GM23338 (cell line): ENCODE measurements around the gene ATP10D. TPM values are rescaled to one million over a fixed set of nuclear protein-coding genes. Genes with fewer than 3 reads are reported as not detected.

Experiments used
- ATAC-seq: fragments of 200-7000 bp; cut with Tn5 transposase; 3 replicates; pipeline ENCODE4 v1.9.1; 2020
- DNase-seq: peaks from one replicate; pipeline ENCODE4 v3.0.0-alpha.2; 2015; ENCODE audit warnings: low spot score
- H2AFZ ChIP-seq: fragments of 200-600 bp; sonication (generic); 2 replicates; pipeline ENCODE4 v1.8.0; 2016; ENCODE audit warnings: antibody characterized with exemption, mild to moderate bottlenecking, moderate library complexity
- H3F3A ChIP-seq: fragments of 200-600 bp; sonication (generic); replicated peaks from 2 replicates; pipeline ENCODE4 v1.8.0; 2017; ENCODE audit warnings: antibody characterized with exemption, mixed run types, low read depth
- H3K27ac ChIP-seq: fragments of 200-600 bp; sonication (generic); 2 replicates; pipeline ENCODE4 v1.6.1; 2016; ENCODE audit warnings: low read depth
- H3K27me3 ChIP-seq: fragments of 200-600 bp; sonication (generic); 2 replicates; pipeline ENCODE4 v1.8.0; 2016; ENCODE audit warnings: mild to moderate bottlenecking, mixed run types, moderate library complexity; ENCODE audit not compliant: insufficient read depth
- H3K36me3 ChIP-seq: fragments of 200-600 bp; sonication (generic); 2 replicates; pipeline ENCODE4 v1.8.0; 2016; ENCODE audit warnings: mild to moderate bottlenecking; ENCODE audit not compliant: insufficient read depth
- H3K4me1 ChIP-seq: fragments of 200-600 bp; sonication (generic); 2 replicates; pipeline ENCODE4 v1.8.0; 2016; ENCODE audit warnings: mild to moderate bottlenecking, moderate library complexity; ENCODE audit not compliant: insufficient read depth
- H3K4me2 ChIP-seq: fragments of 200-600 bp; sonication (generic); 2 replicates; pipeline ENCODE4 v1.7.1; 2017; ENCODE audit warnings: mixed run types
- H3K4me3 ChIP-seq: fragments of 200-600 bp; sonication (generic); 2 replicates; pipeline ENCODE4 v1.6.1; 2016; ENCODE audit warnings: mixed run types
- H3K79me2 ChIP-seq: fragments of 200-600 bp; sonication (generic); replicated peaks from 2 replicates; pipeline ENCODE4 v1.8.0; 2017; ENCODE audit warnings: mild to moderate bottlenecking; ENCODE audit not compliant: insufficient read depth
- H3K9me2 ChIP-seq: fragments of 200-600 bp; sonication (generic); 2 replicates; pipeline ENCODE4 v1.8.0; 2017; ENCODE audit not compliant: insufficient read depth
- H4K20me1 ChIP-seq: fragments of 200-600 bp; sonication (generic); replicated peaks from 2 replicates; pipeline ENCODE4 v1.8.0; 2017; ENCODE audit warnings: mild to moderate bottlenecking; ENCODE audit not compliant: insufficient read depth
- H3K27ac Mint-ChIP-seq: 2 replicates; pipeline ENCODE4 v1.8.0; 2020; ENCODE audit warnings: inconsistent platforms, mild to moderate bottlenecking, moderate library complexity, mixed read lengths
- H3K27me3 Mint-ChIP-seq: 3 replicates; pipeline ENCODE4 v1.8.0; 2022; ENCODE audit warnings: low read depth, mild to moderate bottlenecking, moderate library complexity, mixed read lengths, inconsistent platforms; ENCODE audit not compliant: insufficient read depth, poor library complexity
- H3K36me3 Mint-ChIP-seq: 3 replicates; pipeline ENCODE4 v1.8.0; 2021; ENCODE audit warnings: low read depth, mild to moderate bottlenecking, inconsistent platforms, moderate library complexity, mixed read lengths
- H3K4me1 Mint-ChIP-seq: 3 replicates; pipeline ENCODE4 v1.8.0; 2020; ENCODE audit warnings: mild to moderate bottlenecking, inconsistent platforms, mixed read lengths
- H3K4me3 Mint-ChIP-seq: 3 replicates; pipeline ENCODE4 v1.8.0; 2021; ENCODE audit warnings: moderate library complexity, mild to moderate bottlenecking, inconsistent platforms, mixed read lengths
- H3K9me3 Mint-ChIP-seq: 3 replicates; pipeline ENCODE4 v1.8.0; 2020; ENCODE audit warnings: moderate library complexity, mild to moderate bottlenecking, inconsistent platforms, mixed read lengths
- CREB1 ChIP-seq: fragments of 250-450 bp; sonication (Bioruptor Pico); IDR thresholded peaks from 2 replicates; pipeline ENCODE4 v1.5.0; 2020; ENCODE audit warnings: low read depth, mild to moderate bottlenecking, moderate library complexity
- CTCF ChIP-seq, 2 experiments: fragments of 200-600 bp in 1 of 2; sonication (generic) in 1 of 2; conservative IDR thresholded peaks; 2 replicates each; pipeline versions ENCODE4 v1.5.1 to v1.6.1; 2016 to 2017; ENCODE audit warnings: antibody characterized with exemption in 2 of 2, low read depth in 2 of 2, mild to moderate bottlenecking in 2 of 2, moderate library complexity in 1 of 2
- EZH2 ChIP-seq: fragments of 200-600 bp; sonication (generic); IDR thresholded peaks from one replicate; pipeline ENCODE4 v1.8.0; 2017; ENCODE audit warnings: antibody characterized with exemption, mild to moderate bottlenecking, low read depth; ENCODE audit not compliant: unreplicated experiment
- EZH2phosphoT487 ChIP-seq: fragments of 200-600 bp; sonication (generic); IDR thresholded peaks from one replicate; pipeline ENCODE4 v1.8.1; 2018; ENCODE audit warnings: antibody characterized with exemption; ENCODE audit not compliant: unreplicated experiment
- JUNB ChIP-seq: IDR thresholded peaks from one replicate; pipeline ENCODE4 v1.6.1; 2016; ENCODE audit warnings: antibody characterized with exemption; ENCODE audit not compliant: unreplicated experiment
- NANOG ChIP-seq: IDR thresholded peaks from 2 replicates; pipeline ENCODE4 v1.6.1; 2016; ENCODE audit warnings: antibody characterized with exemption, borderline replicate concordance
- POLR2AphosphoS5 ChIP-seq: IDR thresholded peaks from 2 replicates; pipeline ENCODE4 v1.6.1; 2016; ENCODE audit warnings: antibody characterized with exemption, low read depth
- STAT1 ChIP-seq: IDR thresholded peaks from one replicate; pipeline ENCODE4 v1.6.1; 2016; ENCODE audit warnings: antibody characterized with exemption; ENCODE audit not compliant: unreplicated experiment
- ZNF114 ChIP-seq: fragments of 250-450 bp; sonication (Bioruptor Pico); IDR thresholded peaks from 2 replicates; pipeline ENCODE4 v1.5.0; 2020; ENCODE audit warnings: mild to moderate bottlenecking, moderate library complexity
- ZNF331 ChIP-seq: fragments of 250-450 bp; sonication (Bioruptor Pico); IDR thresholded peaks from 2 replicates; pipeline ENCODE4 v1.5.0; 2020; ENCODE audit warnings: low read depth, mild to moderate bottlenecking, moderate library complexity
- polyA plus RNA-seq: library from polyadenylated mRNA; unstranded; fragments of >200 nt; fragmentation: Nextera tagmentation; extraction: Ambion mirVana; gene quantifications from 2 replicates; pipeline ENCODE4 v1.2.1, GENCODE V29; 2016
- total RNA-seq: library from RNA; depleted of rRNA; stranded (reverse); fragments of >200 nt; shearing (Covaris generic); gene quantifications from 2 replicates; pipeline ENCODE4 v1.2.3, GENCODE V29; 2014
- TF ChIP-seq, protein P1 (sequence below): IDR thresholded peaks from 2 replicates; pipeline ENCODE4 v1.6.1; 2016; ENCODE audit warnings: antibody characterized with exemption
- TF ChIP-seq, protein P2 (sequence below): IDR thresholded peaks from one replicate; pipeline ENCODE4 v1.6.1; 2018; ENCODE audit warnings: antibody characterized with exemption; ENCODE audit not compliant: unreplicated experiment

Gene ATP10D
- total and polyA plus RNA-seq, 2 experiments from 2014 or later = 4.5 to 4.7 TPM

GRCh38 chr4:47513461-47513860 lies 28.4 kb downstream of the ATP10D start:
- peaks cover 10% of the 10 kb centered on the region for H3K4me1 ChIP-seq
- no peaks in the 10 kb centered on the region for H3K79me2 ChIP-seq
- peaks cover 14% of the 10 kb centered on the region; the same call in 2 of the 3 replicates for H3K4me1 Mint-ChIP-seq
- no peaks in the 10 kb centered on the region for H3K36me3 Mint-ChIP-seq
- no peak overlapping the region for H3K4me3 ChIP-seq
- TF ChIP-seq CTCF (conservative IDR thresholded peaks at IDR 0.05; ENCODE audit: low read depth in 2 of 2) = no peak
- TF ChIP-seq CREB1 (CRISPR knock-in tag) = no peak
- no peak for TF ChIP-seq NANOG
- TF ChIP-seq EZH2phosphoT487 = no peak
- no peak overlapping the region for H3K4me2 ChIP-seq
- H3K9me2 ChIP-seq = no peaks in the 10 kb centered on the region
- no peaks in the 10 kb centered on the region for H3K9me3 Mint-ChIP-seq
- H4K20me1 ChIP-seq = no peaks in the 10 kb centered on the region
- no peaks in the 10 kb centered on the region for H3K36me3 ChIP-seq
- no peak overlapping the region for H3K27ac Mint-ChIP-seq
- H3F3A ChIP-seq = no peaks in the 10 kb centered on the region
- ATAC-seq (no peak), DNase-seq (no peak)
- H3K27me3 ChIP-seq = no peaks in the 10 kb centered on the region
- no peak overlapping the region for H3K4me3 Mint-ChIP-seq
- H2AFZ ChIP-seq = no peak overlapping the region
- H3K27me3 Mint-ChIP-seq = no peaks in the 10 kb centered on the region
- H3K27ac ChIP-seq = no peak overlapping the region

DNA sequence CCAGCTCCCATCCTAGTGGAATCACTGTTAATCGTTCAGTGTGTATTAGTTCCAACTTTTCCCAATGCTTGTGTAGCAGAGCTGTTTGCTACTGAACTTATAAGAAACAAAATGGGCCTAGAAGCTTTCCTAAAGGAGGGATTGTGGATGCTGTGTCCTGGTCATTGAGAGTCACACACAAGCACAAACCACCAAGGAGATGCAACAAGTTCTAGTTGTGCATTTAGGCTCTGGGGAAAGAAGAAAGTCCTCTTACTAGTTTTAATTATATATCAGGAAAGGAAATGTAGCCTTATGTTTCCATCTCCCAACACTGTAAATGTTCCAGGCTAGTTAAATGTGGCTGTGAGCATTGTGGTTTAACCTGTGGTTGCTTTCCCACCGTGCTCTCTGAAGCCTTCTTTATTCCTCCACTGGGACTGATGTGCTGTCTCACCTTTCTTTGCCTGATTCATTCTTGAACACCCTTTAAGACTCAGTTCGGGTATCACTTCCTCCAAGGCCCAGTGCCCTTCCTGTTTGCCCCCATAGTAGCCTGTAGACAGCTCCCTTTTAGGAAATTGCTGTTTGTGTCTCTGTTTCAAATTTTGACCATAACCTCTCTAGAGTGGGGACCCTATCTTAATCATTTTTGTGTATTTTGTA lies 34.3 kb downstream of the ATP10D start:
- H3K27ac Mint-ChIP-seq = no peak overlapping the region
- TF ChIP-seq NANOG (no peak), CREB1 (CRISPR knock-in tag) (no peak), CTCF (conservative IDR thresholded peaks at IDR 0.05; ENCODE audit: low read depth in 2 of 2) (no peak), ZNF114 (no peak), EZH2 (no peak), STAT1 (no peak), JUNB (no peak), POLR2AphosphoS5 (no peak), EZH2phosphoT487 (no peak), ZNF331 (CRISPR knock-in tag) (no peak)
- TF ChIP-seq, protein P1, sequence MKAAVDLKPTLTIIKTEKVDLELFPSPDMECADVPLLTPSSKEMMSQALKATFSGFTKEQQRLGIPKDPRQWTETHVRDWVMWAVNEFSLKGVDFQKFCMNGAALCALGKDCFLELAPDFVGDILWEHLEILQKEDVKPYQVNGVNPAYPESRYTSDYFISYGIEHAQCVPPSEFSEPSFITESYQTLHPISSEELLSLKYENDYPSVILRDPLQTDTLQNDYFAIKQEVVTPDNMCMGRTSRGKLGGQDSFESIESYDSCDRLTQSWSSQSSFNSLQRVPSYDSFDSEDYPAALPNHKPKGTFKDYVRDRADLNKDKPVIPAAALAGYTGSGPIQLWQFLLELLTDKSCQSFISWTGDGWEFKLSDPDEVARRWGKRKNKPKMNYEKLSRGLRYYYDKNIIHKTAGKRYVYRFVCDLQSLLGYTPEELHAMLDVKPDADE = no peak
- TF ChIP-seq, protein P2, sequence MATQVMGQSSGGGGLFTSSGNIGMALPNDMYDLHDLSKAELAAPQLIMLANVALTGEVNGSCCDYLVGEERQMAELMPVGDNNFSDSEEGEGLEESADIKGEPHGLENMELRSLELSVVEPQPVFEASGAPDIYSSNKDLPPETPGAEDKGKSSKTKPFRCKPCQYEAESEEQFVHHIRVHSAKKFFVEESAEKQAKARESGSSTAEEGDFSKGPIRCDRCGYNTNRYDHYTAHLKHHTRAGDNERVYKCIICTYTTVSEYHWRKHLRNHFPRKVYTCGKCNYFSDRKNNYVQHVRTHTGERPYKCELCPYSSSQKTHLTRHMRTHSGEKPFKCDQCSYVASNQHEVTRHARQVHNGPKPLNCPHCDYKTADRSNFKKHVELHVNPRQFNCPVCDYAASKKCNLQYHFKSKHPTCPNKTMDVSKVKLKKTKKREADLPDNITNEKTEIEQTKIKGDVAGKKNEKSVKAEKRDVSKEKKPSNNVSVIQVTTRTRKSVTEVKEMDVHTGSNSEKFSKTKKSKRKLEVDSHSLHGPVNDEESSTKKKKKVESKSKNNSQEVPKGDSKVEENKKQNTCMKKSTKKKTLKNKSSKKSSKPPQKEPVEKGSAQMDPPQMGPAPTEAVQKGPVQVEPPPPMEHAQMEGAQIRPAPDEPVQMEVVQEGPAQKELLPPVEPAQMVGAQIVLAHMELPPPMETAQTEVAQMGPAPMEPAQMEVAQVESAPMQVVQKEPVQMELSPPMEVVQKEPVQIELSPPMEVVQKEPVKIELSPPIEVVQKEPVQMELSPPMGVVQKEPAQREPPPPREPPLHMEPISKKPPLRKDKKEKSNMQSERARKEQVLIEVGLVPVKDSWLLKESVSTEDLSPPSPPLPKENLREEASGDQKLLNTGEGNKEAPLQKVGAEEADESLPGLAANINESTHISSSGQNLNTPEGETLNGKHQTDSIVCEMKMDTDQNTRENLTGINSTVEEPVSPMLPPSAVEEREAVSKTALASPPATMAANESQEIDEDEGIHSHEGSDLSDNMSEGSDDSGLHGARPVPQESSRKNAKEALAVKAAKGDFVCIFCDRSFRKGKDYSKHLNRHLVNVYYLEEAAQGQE = no peak

More for the DNA sequence above, 34.3 kb downstream of the ATP10D start:
- H3K4me3 Mint-ChIP-seq = no peak overlapping the region
- no peaks in the 10 kb centered on the region for H3K36me3 Mint-ChIP-seq
- H3K36me3 ChIP-seq = no peaks in the 10 kb centered on the region
- ATAC-seq = no peak
- no peaks in the 10 kb centered on the region for H4K20me1 ChIP-seq
- H3K4me2 ChIP-seq = no peak overlapping the region
- no peaks in the 10 kb centered on the region for H3K4me1 ChIP-seq
- H3K27me3 Mint-ChIP-seq = peaks cover 2% of the 10 kb centered on the region
- no peaks in the 10 kb centered on the region for H3K4me1 Mint-ChIP-seq
- H3K4me3 ChIP-seq = no peak overlapping the region
- no peak overlapping the region for H2AFZ ChIP-seq
- H3F3A ChIP-seq = no peaks in the 10 kb centered on the region
- no peaks in the 10 kb centered on the region for H3K9me3 Mint-ChIP-seq
- no peaks in the 10 kb centered on the region for H3K79me2 ChIP-seq
- H3K27ac ChIP-seq = no peak overlapping the region
- H3K27me3 ChIP-seq = no peaks in the 10 kb centered on the region
- no peaks in the 10 kb centered on the region for H3K9me2 ChIP-seq
- DNase-seq = no peak
